HCT116 (cell line): ENCODE measurements around the gene AQP5. TPM values are rescaled to one million over a fixed set of nuclear protein-coding genes. Genes with fewer than 3 reads are reported as not detected.

Source experiments
- ATAC-seq: fragments of 200-7000 bp; cut with Tn5 transposase; 2 replicates; pipeline ENCODE4 v1.9.1; 2020; ENCODE audit warnings: mild to moderate bottlenecking, moderate library complexity
- BruUV-seq: library from RNA; stranded (reverse); fragments of 400-500 nt; replicated peaks from 2 replicates; lab custom pipeline; 2021; lab: Mats Ljungman, UMichigan
- CTCF ChIA-PET: fragments of 300-600 bp; sonication (Branson Sonifier 250); formaldehyde crosslinking; loops from one replicate; lab custom pipeline; 2021; ENCODE audit warnings: antibody characterized with exemption; lab: Charles Lee
- POLR2A ChIA-PET: fragments of 300-600, 350-600 bp; sonication (Branson Sonifier 250); formaldehyde crosslinking; loops from one replicate; lab custom pipeline; 2021; ENCODE audit warnings: antibody characterized with exemption; lab: Charles Lee
- RAD21 ChIA-PET, 2 experiments: fragments of 300-600 bp; sonication (Branson Sonifier 250); formaldehyde crosslinking; loops; one replicate each; lab custom pipeline; 2023; ENCODE audit warnings: low total read pairs in 2 of 2; ENCODE audit not compliant: uncharacterized antibody in 2 of 2, unreplicated experiment in 2 of 2, low non-redundant PET in 1 of 2; lab: Charles Lee
- DNase-seq: peaks from one replicate; pipeline ENCODE4 v3.0.0-alpha.2; 2010; ENCODE audit warnings: low read depth, low spot score
- H2AFZ ChIP-seq: fragments of 200-600 bp; shearing (Covaris generic), sonication (generic); 2 replicates; pipeline ENCODE4 v1.6.1; 2017; ENCODE audit warnings: low read depth, mixed run types, mixed read lengths, antibody characterized with exemption, low read length; ENCODE audit not compliant: poor library complexity, severe bottlenecking
- H3K27ac ChIP-seq: 2 replicates; pipeline ENCODE4 v1.5.1; 2012; ENCODE audit warnings: low read depth, low read length
- H3K27me3 ChIP-seq: fragments of 200-600 bp; sonication (generic); 2 replicates; pipeline ENCODE4 v1.6.1; 2016; ENCODE audit warnings: mixed run types, low read length, mixed read lengths; ENCODE audit not compliant: insufficient read depth
- H3K36me3 ChIP-seq, 2 experiments: fragments of 200-500 bp in 1 of 2; fragments of 200-600 bp in 1 of 2; sonication (Bioruptor generic) in 1 of 2; sonication (generic) in 1 of 2; 2 replicates each; pipeline versions ENCODE4 v1.5.1 to v1.6.1; 2014 to 2016; ENCODE audit warnings: low read length in 2 of 2, inconsistent platforms in 1 of 2, mixed read lengths in 1 of 2, mixed run types in 1 of 2; ENCODE audit not compliant: insufficient read depth in 2 of 2, control insufficient read depth in 1 of 2
- H3K4me1 ChIP-seq, 2 experiments: fragments of 200-600 bp in 1 of 2; sonication (generic) in 1 of 2; 2 replicates each; pipeline versions ENCODE4 v1.5.1 to v1.6.1; 2012 to 2017; ENCODE audit warnings: low read length in 2 of 2, inconsistent platforms in 1 of 2, mild to moderate bottlenecking in 1 of 2, mixed read lengths in 1 of 2, mixed run types in 1 of 2, moderate library complexity in 1 of 2; ENCODE audit not compliant: insufficient read depth in 2 of 2, control insufficient read depth in 1 of 2
- H3K4me2 ChIP-seq: fragments of 200-600 bp; sonication (generic); 2 replicates; pipeline ENCODE4 v1.6.1; 2017; ENCODE audit warnings: mixed run types, low read length, mixed read lengths
- H3K4me3 ChIP-seq, 2 experiments: fragments of 200-600 bp in 1 of 2; sonication (generic) in 1 of 2; replicated peaks in 1 of 2; 2 replicates each; pipeline ENCODE4 v1.5.1; 2011 to 2016; ENCODE audit warnings: low read length in 2 of 2, control low read depth in 1 of 2, low read depth in 1 of 2, mild to moderate bottlenecking in 1 of 2, mixed read lengths in 1 of 2, mixed run types in 1 of 2
- H3K79me2 ChIP-seq: fragments of 200-600 bp; sonication (generic); 2 replicates; pipeline ENCODE4 v1.6.1; 2017; ENCODE audit warnings: mild to moderate bottlenecking, mixed run types, low read length, moderate library complexity, mixed read lengths; ENCODE audit not compliant: insufficient read depth
- H3K9ac ChIP-seq: fragments of 200-600 bp; sonication (generic); 2 replicates; pipeline ENCODE4 v1.6.1; 2016; ENCODE audit warnings: low read length, mixed read lengths
- H3K9me2 ChIP-seq: fragments of 200-600 bp; sonication (generic), shearing (Covaris generic); 2 replicates; pipeline ENCODE4 v1.6.1; 2017; ENCODE audit warnings: mixed run types, mild to moderate bottlenecking, moderate library complexity; ENCODE audit not compliant: insufficient read depth
- H3K9me3 ChIP-seq, 2 experiments: fragments of 200-500 bp in 1 of 2; fragments of 200-600 bp in 1 of 2; sonication (Bioruptor generic) in 1 of 2; sonication (generic) in 1 of 2; 2 replicates each; pipeline ENCODE4 v1.6.1; 2014 to 2017; ENCODE audit warnings: low read length in 2 of 2, mixed read lengths in 2 of 2, inconsistent platforms in 1 of 2, low read depth in 1 of 2, mild to moderate bottlenecking in 1 of 2, mixed run types in 1 of 2, moderate library complexity in 1 of 2; ENCODE audit not compliant: control insufficient read depth in 1 of 2, insufficient read depth in 1 of 2
- H4K20me1 ChIP-seq: fragments of 200-600 bp; sonication (generic), shearing (Covaris generic); 2 replicates; pipeline ENCODE4 v1.6.1; 2017; ENCODE audit warnings: mixed run types, mild to moderate bottlenecking, moderate library complexity; ENCODE audit not compliant: insufficient read depth
- CTCF ChIP-seq, 3 experiments: fragments of 200-600 bp in 1 of 3; sonication (generic) in 1 of 3; IDR thresholded peaks in 2 of 3; conservative IDR thresholded peaks in 1 of 3; 2 replicates each; pipeline ENCODE4 v1.5.1; 2012 to 2017; ENCODE audit warnings: low read depth in 2 of 3, low read length in 2 of 3, antibody characterized with exemption in 1 of 3, borderline replicate concordance in 1 of 3, control low read depth in 1 of 3, mild to moderate bottlenecking in 1 of 3, mixed read lengths in 1 of 3, mixed run types in 1 of 3, moderate library complexity in 1 of 3; ENCODE audit not compliant: insufficient read depth in 1 of 3
- EGR1 ChIP-seq: IDR thresholded peaks from 2 replicates; pipeline ENCODE4 v1.6.1; 2012; ENCODE audit warnings: low read depth
- ELF1 ChIP-seq: IDR thresholded peaks from 2 replicates; pipeline ENCODE4 v1.6.1; 2012; ENCODE audit warnings: low read depth, borderline replicate concordance
- EZH2phosphoT487 ChIP-seq: fragments of 200-600 bp; IDR thresholded peaks from 2 replicates; pipeline ENCODE4 v1.6.1; 2018; ENCODE audit warnings: antibody characterized with exemption, borderline replicate concordance
- FOSL1 ChIP-seq: IDR thresholded peaks from 2 replicates; pipeline ENCODE4 v1.6.1; 2012; ENCODE audit warnings: low read depth
- JUND ChIP-seq: IDR thresholded peaks from 2 replicates; pipeline ENCODE4 v1.6.1; 2012
- MAX ChIP-seq: IDR thresholded peaks from 2 replicates; pipeline ENCODE4 v1.6.1; 2012
- POLR2A ChIP-seq: IDR thresholded peaks from 2 replicates; pipeline ENCODE4 v1.7.0; 2011; ENCODE audit warnings: borderline replicate concordance; ENCODE audit not compliant: insufficient read depth, insufficient read length; ENCODE audit errors: extremely low read depth
- POLR2AphosphoS5 ChIP-seq: IDR thresholded peaks from 2 replicates; pipeline ENCODE4 v1.6.1; 2011; ENCODE audit warnings: mild to moderate bottlenecking, low read depth, low read length, moderate library complexity
- RAD21 ChIP-seq: IDR thresholded peaks from 2 replicates; pipeline ENCODE4 v1.6.1; 2012; ENCODE audit warnings: low read depth, mild to moderate bottlenecking
- REST ChIP-seq: IDR thresholded peaks from 2 replicates; pipeline ENCODE4 v1.6.1; 2012; ENCODE audit warnings: low read depth
- SIN3A ChIP-seq: IDR thresholded peaks from 2 replicates; pipeline ENCODE4 v1.6.1; 2012; ENCODE audit warnings: low read depth
- SP1 ChIP-seq: IDR thresholded peaks from 2 replicates; pipeline ENCODE4 v1.6.1; 2012; ENCODE audit warnings: low read depth
- SRF ChIP-seq: IDR thresholded peaks from 2 replicates; pipeline ENCODE4 v1.6.1; 2012; ENCODE audit warnings: low read depth
- TCF7L2 ChIP-seq: IDR thresholded peaks from 2 replicates; pipeline ENCODE4 v1.7.0; 2011; ENCODE audit warnings: borderline replicate concordance, inconsistent platforms; ENCODE audit not compliant: insufficient read depth, insufficient read length; ENCODE audit errors: extremely low read depth
- YY1 ChIP-seq: IDR thresholded peaks from 2 replicates; pipeline ENCODE4 v1.6.1; 2011; ENCODE audit warnings: low read length, low read depth, moderate library complexity, mild to moderate bottlenecking; ENCODE audit not compliant: insufficient replicate concordance; ENCODE audit errors: extremely low read depth
- ZFX ChIP-seq: fragments of 450-650 bp; IDR thresholded peaks from 2 replicates; pipeline ENCODE4 v1.6.1; 2017
- ZNF274 ChIP-seq: fragments of 200-500 bp; sonication (Bioruptor generic); IDR thresholded peaks from 2 replicates; pipeline ENCODE4 v1.6.1; 2014; ENCODE audit warnings: mild to moderate bottlenecking, low read depth, low read length, inconsistent platforms
- intact Hi-C: fragments of 100-400 bp; cut with micrococcal nuclease; formaldehyde crosslinking; loops from 2 replicates; pipeline ENCODE4 v1.10.0; 2022
- total RNA-seq: library from RNA; stranded (reverse); gene quantifications from one replicate; pipeline ENCODE4 v1.2.1, GENCODE V29; 2021; ENCODE audit not compliant: unreplicated experiment

The AQP5 gene
- total RNA-seq, 1 experiment from 2014 or later = not detected

- Histone ChIP-seq H3K9ac (no peak overlapping the region), H3K79me2 (no peaks in the 10 kb centered on the region), H3K9me3 (no peaks in the 10 kb centered on the region), H2AFZ (no peak overlapping the region), H3K36me3 (no peaks in the 10 kb centered on the region), H4K20me1 (no peaks in the 10 kb centered on the region), H3K4me1 (no peaks in the 10 kb centered on the region), H3K9me2 (no peaks in the 10 kb centered on the region), H3K4me3 (no peak overlapping the region), H3K27me3 (no peaks in the 10 kb centered on the region), H3K27ac (no peak overlapping the region), H3K4me2 (no peak overlapping the region)
- ChIA-PET RAD21 (no interaction called here), CTCF (no interaction called here), POLR2A (no interaction called here)
- DNase-seq (no peak), ATAC-seq (no peak)
- TF ChIP-seq JUND = no peak
- TF ChIP-seq ZNF274 = no peak
- no peak for TF ChIP-seq YY1
- TF ChIP-seq RAD21 = no peak
- no peak for TF ChIP-seq SRF
- TF ChIP-seq EGR1 = no peak
- TF ChIP-seq MAX = no peak
- TF ChIP-seq SP1 = no peak
- TF ChIP-seq REST = no peak
- no peak for TF ChIP-seq POLR2A
- TF ChIP-seq TCF7L2 = no peak
- TF ChIP-seq POLR2AphosphoS5 = no peak
- no peak for TF ChIP-seq ELF1
- no peak for TF ChIP-seq FOSL1
- TF ChIP-seq EZH2phosphoT487 = no peak
- TF ChIP-seq CTCF (IDR thresholded peaks at IDR 0.05 in 2 of 3, conservative IDR thresholded peaks at IDR 0.05 in 1 of 3; ENCODE audit: borderline replicate concordance in 1 of 3, insufficient read depth in 1 of 3, low read depth in 2 of 3, low read length in 2 of 3) = no peak
- no peak for TF ChIP-seq SIN3A
- TF ChIP-seq ZFX = no peak
- intact Hi-C loops = no loop called here
- BruUV-seq = no TSS peak
These were observed 39.2 kb upstream of the AQP5 start for GRCh38 chr12:49922349-49923034.
